Mesendoderm (in vitro differentiated cells): Measurements from ENCODE around the gene ZNF750.

ENCODE experiments used
- DNase-seq: peaks from one replicate; pipeline ENCODE4 v3.0.0; 2013
- H2AK5ac ChIP-seq: 2 replicates; pipeline ENCODE4 v1.6.1; 2013; ENCODE audit warnings: low read length, inconsistent platforms
- H2BK120ac ChIP-seq: 2 replicates; pipeline ENCODE4 v1.6.1; 2013; ENCODE audit warnings: low read depth, mild to moderate bottlenecking, low read length, moderate library complexity, mixed read lengths
- H2BK15ac ChIP-seq: replicated peaks from 2 replicates; pipeline ENCODE4 v1.6.1; 2013; ENCODE audit warnings: low read depth, mild to moderate bottlenecking, moderate library complexity
- H2BK5ac ChIP-seq: 2 replicates; pipeline ENCODE4 v1.6.1; 2013; ENCODE audit warnings: low read length, inconsistent platforms
- H3K18ac ChIP-seq: 2 replicates; pipeline ENCODE4 v1.6.1; 2013; ENCODE audit warnings: mild to moderate bottlenecking, low read length, mixed read lengths
- H3K23ac ChIP-seq: one replicate; pipeline ENCODE4 v1.6.1; 2013; ENCODE audit warnings: low read length
- H3K27ac ChIP-seq: 2 replicates; pipeline ENCODE4 v1.5.1; 2013; ENCODE audit warnings: low read depth, mild to moderate bottlenecking, inconsistent platforms, low read length, moderate library complexity
- H3K27me3 ChIP-seq: 2 replicates; pipeline ENCODE4 v1.6.1; 2013; ENCODE audit warnings: low read length, control low read depth, mild to moderate bottlenecking, inconsistent platforms; ENCODE audit not compliant: insufficient read depth, poor library complexity
- H3K36me3 ChIP-seq: 2 replicates; pipeline ENCODE4 v1.6.1; 2013; ENCODE audit warnings: low read length, inconsistent platforms; ENCODE audit not compliant: control insufficient read depth, insufficient read depth
- H3K4ac ChIP-seq: one replicate; pipeline ENCODE4 v1.6.1; 2013; ENCODE audit warnings: low read depth, mild to moderate bottlenecking, low read length, moderate library complexity
- H3K4me1 ChIP-seq: 2 replicates; pipeline ENCODE4 v1.6.1; 2013; ENCODE audit warnings: low read depth, low read length, inconsistent platforms; ENCODE audit not compliant: control insufficient read depth
- H3K4me2 ChIP-seq: 2 replicates; pipeline ENCODE4 v1.6.1; 2013; ENCODE audit warnings: low read length
- H3K4me3 ChIP-seq: 2 replicates; pipeline ENCODE4 v1.5.1; 2013; ENCODE audit warnings: mild to moderate bottlenecking, low read length
- H3K56ac ChIP-seq: one replicate; pipeline ENCODE4 v1.6.1; 2013; ENCODE audit warnings: low read length
- H3K79me1 ChIP-seq: 2 replicates; pipeline ENCODE4 v1.6.1; 2013; ENCODE audit warnings: low read length, inconsistent platforms
- H3K79me2 ChIP-seq: 2 replicates; pipeline ENCODE4 v1.6.1; 2013; ENCODE audit warnings: mild to moderate bottlenecking, low read length; ENCODE audit not compliant: control insufficient read depth, insufficient read depth
- H3K9ac ChIP-seq: 2 replicates; pipeline ENCODE4 v1.6.1; 2013; ENCODE audit warnings: low read length, inconsistent platforms
- H4K5ac ChIP-seq: one replicate; pipeline ENCODE4 v1.6.1; 2013; ENCODE audit warnings: low read length
- H4K8ac ChIP-seq: one replicate; pipeline ENCODE4 v1.6.1; 2013; ENCODE audit warnings: low read depth, mild to moderate bottlenecking, control low read depth, low read length, moderate library complexity
- WGBS: extraction: QIAGEN DNeasy Blood & Tissue Kit; methylation state at CpG from one replicate; pipeline ENCODE4 v1.1.7; 2013; ENCODE audit warnings: low lambda C conversion rate, missing lambda C conversion rate; ENCODE audit not compliant: insufficient coverage; ENCODE audit errors: extremely low coverage; 5-methylcytosine and 5-hydroxymethylcytosine counted together

Gene ZNF750

DNA sequence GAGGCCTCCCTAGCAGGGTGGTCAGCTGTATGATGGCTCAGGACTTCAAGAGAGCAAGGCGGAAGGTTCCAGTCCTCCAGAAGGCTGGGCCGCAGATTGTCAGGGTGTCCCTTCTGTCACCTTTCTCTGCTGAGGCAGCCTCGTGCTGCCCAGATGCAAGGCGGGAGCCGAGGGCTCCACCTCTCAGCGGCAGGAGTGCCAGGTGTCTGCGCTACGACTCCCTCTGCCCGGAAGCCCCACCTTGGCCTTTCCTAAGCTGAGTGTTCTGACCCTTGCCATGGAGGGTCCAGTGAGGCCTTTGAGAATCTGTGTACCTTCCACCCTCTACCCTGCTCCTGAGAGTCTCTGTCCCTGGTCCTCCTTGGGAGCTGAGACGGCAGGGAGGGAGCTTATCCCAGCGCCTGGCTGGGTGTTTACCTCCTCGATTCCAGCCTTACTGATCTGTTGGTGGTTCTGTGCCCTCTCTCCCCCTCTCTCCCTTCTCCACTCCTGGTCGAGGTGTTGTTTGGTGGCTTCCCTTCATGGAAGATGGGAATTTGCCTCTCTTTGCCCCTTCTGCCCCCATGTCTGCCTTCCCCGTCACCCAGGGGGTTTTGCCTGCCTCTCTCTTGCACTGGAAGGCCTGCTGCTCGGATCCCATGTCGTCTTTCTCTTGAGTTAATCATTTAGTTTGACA is 2.2 kb upstream of the ZNF750 start:
- no peak overlapping the region for H2BK15ac ChIP-seq
- no peak overlapping the region for H3K18ac ChIP-seq
- H2BK120ac ChIP-seq = no peak overlapping the region
- no peak overlapping the region for H3K27ac ChIP-seq
- H3K79me1 ChIP-seq = peaks cover 2% of the 10 kb centered on the region
- H3K56ac ChIP-seq = no peak overlapping the region
- no peaks in the 10 kb centered on the region for H3K79me2 ChIP-seq
- H3K4me1 ChIP-seq = no peaks in the 10 kb centered on the region
- no peaks in the 10 kb centered on the region for H3K36me3 ChIP-seq
- no peak overlapping the region for H3K4me3 ChIP-seq
- no peak overlapping the region for H4K8ac ChIP-seq
- no peak overlapping the region for H3K4ac ChIP-seq
- no peak overlapping the region for H2BK5ac ChIP-seq
- H3K27me3 ChIP-seq = no peaks in the 10 kb centered on the region
- H3K4me2 ChIP-seq = no peak overlapping the region
- H3K23ac ChIP-seq = no peak overlapping the region
- no peak overlapping the region for H3K9ac ChIP-seq
- DNase-seq = no peak
- WGBS = no CpG with 5 or more reads among the region's 16 CpGs
- no peak overlapping the region for H2AK5ac ChIP-seq
- H4K5ac ChIP-seq = no peak overlapping the region

- no peak overlapping the region for H3K4me3 ChIP-seq
- no peaks in the 10 kb centered on the region for H3K4me1 ChIP-seq
- H3K27ac ChIP-seq = no peak overlapping the region
- H3K79me1 ChIP-seq = peaks cover 2% of the 10 kb centered on the region
- H3K4me2 ChIP-seq = no peak overlapping the region
- H3K23ac ChIP-seq = no peak overlapping the region
- H3K9ac ChIP-seq = no peak overlapping the region
- H3K4ac ChIP-seq = no peak overlapping the region
- no peak overlapping the region for H4K5ac ChIP-seq
- no CpG with 5 or more reads among the region's 12 CpGs for WGBS
- H2BK15ac ChIP-seq = no peak overlapping the region
- H2AK5ac ChIP-seq = no peak overlapping the region
- H4K8ac ChIP-seq = no peak overlapping the region
- DNase-seq = peak; percentile 28
- H2BK120ac ChIP-seq = no peak overlapping the region
- H2BK5ac ChIP-seq = no peak overlapping the region
- H3K27me3 ChIP-seq = no peaks in the 10 kb centered on the region
- H3K18ac ChIP-seq = no peak overlapping the region
- no peaks in the 10 kb centered on the region for H3K79me2 ChIP-seq
- no peaks in the 10 kb centered on the region for H3K36me3 ChIP-seq
- H3K56ac ChIP-seq = peak overlapping the region; percentile 56
These were observed 609 bp upstream of the ZNF750 start for GRCh38 chr17:82840431-82840831.

DNA sequence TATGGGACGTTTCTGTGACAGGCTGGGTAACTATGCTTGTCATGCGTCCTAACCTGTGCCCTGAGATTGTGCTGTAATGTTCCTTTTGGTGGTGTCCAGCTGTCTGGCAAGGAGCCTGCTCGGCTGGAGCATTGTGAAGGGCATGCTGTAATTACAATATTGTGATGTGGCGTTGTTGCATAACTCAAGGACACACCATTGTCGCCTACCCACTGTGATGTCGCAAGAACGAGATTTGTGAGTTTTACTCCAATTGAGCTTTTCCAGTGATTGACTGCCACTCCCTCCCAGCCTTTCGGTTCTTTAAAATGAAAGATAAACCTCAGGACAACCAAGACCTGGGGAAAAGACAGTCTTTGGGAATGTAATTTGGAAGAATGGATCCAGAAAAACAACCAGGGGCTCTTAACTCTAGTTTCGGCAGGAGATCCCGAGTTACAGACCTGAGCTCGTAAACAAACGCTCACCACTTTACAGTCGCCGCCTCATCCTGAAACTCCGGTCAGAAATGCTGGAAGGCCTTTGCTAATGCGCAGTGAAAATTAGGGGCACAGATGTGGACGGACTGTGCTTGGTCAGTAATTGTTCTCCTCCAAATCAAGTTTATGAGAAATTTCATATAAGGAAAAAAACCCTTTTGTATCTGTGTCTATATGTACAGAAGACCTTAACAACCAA is 1.3 kb downstream of the ZNF750 start:
- Histone ChIP-seq H2BK120ac (no peak overlapping the region), H3K36me3 (peaks cover under 1% of the 10 kb centered on the region), H3K18ac (no peak overlapping the region), H3K4ac (no peak overlapping the region), H3K9ac (no peak overlapping the region), H3K4me3 (no peak overlapping the region), H2AK5ac (no peak overlapping the region), H3K23ac (no peak overlapping the region), H2BK15ac (no peak overlapping the region), H3K4me1 (no peaks in the 10 kb centered on the region), H3K27me3 (no peaks in the 10 kb centered on the region), H4K8ac (no peak overlapping the region), H3K27ac (no peak overlapping the region), H2BK5ac (no peak overlapping the region), H3K56ac (no peak overlapping the region), H3K4me2 (no peak overlapping the region), H3K79me1 (peaks cover 2% of the 10 kb centered on the region), H3K79me2 (no peaks in the 10 kb centered on the region), H4K5ac (no peak overlapping the region)
- DNase-seq = no peak
- WGBS = no CpG with 5 or more reads among the region's 17 CpGs

- no peak overlapping the region for H3K4ac ChIP-seq
- no peak overlapping the region for H3K23ac ChIP-seq
- H3K79me1 ChIP-seq = peaks cover 2% of the 10 kb centered on the region
- H3K18ac ChIP-seq = no peak overlapping the region
- H3K27ac ChIP-seq = no peak overlapping the region
- H3K27me3 ChIP-seq = no peaks in the 10 kb centered on the region
- no peaks in the 10 kb centered on the region for H3K4me1 ChIP-seq
- no peak overlapping the region for H2BK15ac ChIP-seq
- H3K4me3 ChIP-seq = no peak overlapping the region
- H3K56ac ChIP-seq = no peak overlapping the region
- no peak overlapping the region for H4K8ac ChIP-seq
- H2BK5ac ChIP-seq = no peak overlapping the region
- H2BK120ac ChIP-seq = no peak overlapping the region
- H4K5ac ChIP-seq = no peak overlapping the region
- H3K36me3 ChIP-seq = peaks cover 2% of the 10 kb centered on the region
- DNase-seq = no peak
- H3K79me2 ChIP-seq = no peaks in the 10 kb centered on the region
- no peak overlapping the region for H3K9ac ChIP-seq
- no peak overlapping the region for H2AK5ac ChIP-seq
- H3K4me2 ChIP-seq = no peak overlapping the region
- no CpG with 5 or more reads among the region's 13 CpGs for WGBS
These were observed 2.1 kb downstream of the ZNF750 start for GRCh38 chr17:82837586-82838320.

DNA sequence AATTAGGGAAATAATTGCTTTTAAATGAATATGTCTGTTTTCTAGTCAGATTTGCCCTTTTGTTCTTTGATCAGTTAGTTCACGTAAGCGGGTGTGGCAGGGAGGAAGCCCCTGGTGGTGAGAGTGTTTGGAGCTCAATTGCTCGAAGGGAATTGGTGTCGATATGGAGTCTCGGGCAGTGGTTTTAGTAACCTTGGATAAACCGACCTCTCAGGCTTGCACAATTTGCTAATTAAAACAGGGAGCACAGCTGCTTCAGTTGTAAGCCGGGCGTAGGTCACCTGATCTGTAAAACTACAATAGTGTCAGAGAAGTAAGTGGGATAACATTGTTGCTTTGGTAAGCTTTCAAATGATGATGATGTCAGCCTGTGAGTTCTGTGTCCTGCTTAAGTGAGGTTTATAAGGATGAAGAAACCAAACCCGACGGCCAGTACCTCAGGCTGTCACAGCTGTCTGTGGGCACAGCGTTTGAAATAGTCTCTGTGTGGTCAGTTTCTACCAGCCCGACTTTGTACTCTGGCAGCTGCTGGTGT is 2.9 kb downstream of the ZNF750 start:
- Histone ChIP-seq H4K5ac (no peak overlapping the region), H3K27me3 (no peaks in the 10 kb centered on the region), H3K4ac (no peak overlapping the region), H3K56ac (no peak overlapping the region), H4K8ac (no peak overlapping the region), H3K27ac (no peak overlapping the region), H3K79me2 (no peaks in the 10 kb centered on the region), H3K79me1 (peaks cover 2% of the 10 kb centered on the region), H2BK15ac (no peak overlapping the region), H3K9ac (no peak overlapping the region), H3K4me3 (no peak overlapping the region), H3K18ac (no peak overlapping the region), H3K23ac (no peak overlapping the region), H3K36me3 (peaks cover 2% of the 10 kb centered on the region), H2AK5ac (no peak overlapping the region), H2BK5ac (no peak overlapping the region), H3K4me2 (no peak overlapping the region), H2BK120ac (no peak overlapping the region), H3K4me1 (no peaks in the 10 kb centered on the region)
- peak; percentile 32 for DNase-seq
- WGBS = no CpG with 5 or more reads among the region's 12 CpGs
